ENCODE measurements around the gene BSX. TPM values are rescaled to one million over a fixed set of nuclear protein-coding genes. Genes with fewer than 3 reads are reported as not detected.

Gene BSX
- total RNA-seq = not detected in 2 replicates

DNA sequence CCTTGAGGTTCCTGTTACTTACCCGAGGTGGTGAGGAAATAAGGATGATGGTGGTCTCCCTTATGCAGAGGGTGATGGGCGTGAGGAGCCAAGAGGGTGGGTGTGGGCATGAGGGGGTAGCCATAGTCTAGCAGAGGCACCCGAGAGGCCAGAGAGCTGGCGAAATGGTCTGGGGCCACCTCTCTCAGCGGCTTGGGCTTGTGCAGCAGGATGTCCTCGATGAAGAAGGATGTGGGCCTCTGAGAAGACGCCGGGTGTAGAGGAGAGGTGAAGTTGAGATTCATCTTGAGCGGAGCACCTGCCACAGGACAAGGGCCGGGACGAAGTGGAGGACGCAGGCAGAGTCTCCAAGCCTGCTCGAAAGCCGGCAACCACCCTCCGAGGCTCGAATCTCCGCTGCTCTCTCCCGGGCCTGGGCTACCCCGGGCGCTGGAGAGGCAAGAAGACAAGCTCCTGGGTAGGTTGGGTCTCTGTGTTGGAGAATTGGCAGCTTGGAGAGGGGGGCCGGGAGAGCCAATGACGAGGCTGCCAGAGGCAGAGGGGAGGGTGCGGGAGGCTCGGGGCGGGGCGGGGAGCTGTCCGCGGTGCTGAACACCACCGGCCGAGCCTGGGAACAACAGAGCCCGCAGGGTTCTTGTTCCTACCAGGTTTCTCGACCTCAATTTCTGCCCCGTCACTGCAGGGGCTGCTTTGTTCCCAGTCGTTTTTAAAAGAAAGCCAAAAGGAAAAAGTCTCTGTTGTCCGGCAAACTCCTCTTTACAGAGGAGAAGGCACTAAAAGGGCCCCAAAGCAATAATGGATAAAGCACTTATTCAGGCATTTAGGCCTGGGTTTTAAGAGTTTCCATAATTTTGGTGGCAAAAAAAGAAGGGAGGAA is at the start of gene BSX:
BSX (minus strand) TSS at position 447 of the 877 bp plus-strand sequence; CDS start at position 284, 163 bp downstream.

Other genes starting within 250 kb of the BSX start
- 1.2 TPM in 1 of 2 replicates, not detected in the other for gene CRTAM, start 143.3 kb downstream of the BSX start, total RNA-seq
- 0.42 and 0.89 TPM in 2 replicates for gene JHY, start 99.1 kb downstream of the BSX start, total RNA-seq
- 1,483 and 1,720 TPM in 2 replicates for gene HSPA8, start 80.3 kb upstream of the BSX start, total RNA-seq
- 111 and 152 TPM in 2 replicates for gene CLMP, start 213.4 kb upstream of the BSX start, total RNA-seq